GM12865 (cell line): ENCODE results near the gene RFPL2.

Experiments
- DNase-seq: peaks from one replicate; pipeline ENCODE4 v3.0.0; 2010; ENCODE audit warnings: low read depth
- H3K4me3 ChIP-seq: 2 replicates; pipeline ENCODE4 v1.5.1; 2011; ENCODE audit warnings: mild to moderate bottlenecking, low read depth, low read length, control low read depth
- TF ChIP-seq, protein P1 (sequence below): IDR thresholded peaks from 2 replicates; pipeline ENCODE4 v1.5.1; 2011; ENCODE audit warnings: low read length, control low read depth, low read depth, inconsistent platforms; ENCODE audit not compliant: insufficient read depth; ENCODE audit errors: missing control alignments

RFPL2 gene

DNA sequence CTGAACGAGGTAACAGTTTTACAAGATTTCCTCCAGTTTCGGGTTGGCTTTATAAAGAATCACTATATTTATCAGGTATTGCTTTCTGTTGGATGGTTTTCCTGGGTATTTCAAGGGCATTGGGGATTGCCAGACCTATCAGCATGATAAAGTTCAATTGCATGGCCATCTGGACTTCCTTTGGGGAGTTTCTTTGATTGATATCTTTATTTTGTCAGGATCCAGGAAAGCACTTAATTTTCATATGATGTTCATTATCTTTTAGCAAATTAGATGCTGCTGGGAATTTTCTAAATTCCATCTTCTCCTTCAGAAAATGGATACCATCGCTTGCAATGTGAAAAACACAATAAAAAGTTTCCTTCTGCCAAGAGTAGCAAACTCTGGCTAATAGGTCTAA lies 21.2 kb downstream of the RFPL2 start:
- TF ChIP-seq, protein P1, sequence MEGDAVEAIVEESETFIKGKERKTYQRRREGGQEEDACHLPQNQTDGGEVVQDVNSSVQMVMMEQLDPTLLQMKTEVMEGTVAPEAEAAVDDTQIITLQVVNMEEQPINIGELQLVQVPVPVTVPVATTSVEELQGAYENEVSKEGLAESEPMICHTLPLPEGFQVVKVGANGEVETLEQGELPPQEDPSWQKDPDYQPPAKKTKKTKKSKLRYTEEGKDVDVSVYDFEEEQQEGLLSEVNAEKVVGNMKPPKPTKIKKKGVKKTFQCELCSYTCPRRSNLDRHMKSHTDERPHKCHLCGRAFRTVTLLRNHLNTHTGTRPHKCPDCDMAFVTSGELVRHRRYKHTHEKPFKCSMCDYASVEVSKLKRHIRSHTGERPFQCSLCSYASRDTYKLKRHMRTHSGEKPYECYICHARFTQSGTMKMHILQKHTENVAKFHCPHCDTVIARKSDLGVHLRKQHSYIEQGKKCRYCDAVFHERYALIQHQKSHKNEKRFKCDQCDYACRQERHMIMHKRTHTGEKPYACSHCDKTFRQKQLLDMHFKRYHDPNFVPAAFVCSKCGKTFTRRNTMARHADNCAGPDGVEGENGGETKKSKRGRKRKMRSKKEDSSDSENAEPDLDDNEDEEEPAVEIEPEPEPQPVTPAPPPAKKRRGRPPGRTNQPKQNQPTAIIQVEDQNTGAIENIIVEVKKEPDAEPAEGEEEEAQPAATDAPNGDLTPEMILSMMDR: no peak
- DNase-seq: no peak
- no peak overlapping the region for H3K4me3 ChIP-seq

DNA sequence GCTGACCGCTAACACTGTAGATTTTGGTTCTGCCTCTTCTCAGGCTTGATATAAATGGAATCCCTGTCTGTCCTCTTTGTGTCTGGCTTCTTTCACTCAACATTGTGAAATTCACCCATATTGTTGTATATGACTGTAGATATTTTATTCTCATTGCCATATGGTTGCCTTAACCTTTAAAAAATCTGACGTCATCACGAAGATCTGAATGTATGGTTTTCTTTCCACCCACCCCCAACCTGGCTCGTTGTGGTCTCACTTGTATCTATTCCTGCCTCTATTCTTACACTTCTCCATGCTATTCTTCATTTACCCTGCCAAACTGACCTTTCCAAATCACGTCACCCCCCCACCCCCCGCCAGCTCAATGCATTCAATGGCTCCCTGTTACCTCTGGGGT lies 23.8 kb downstream of the RFPL2 start:
- TF ChIP-seq, protein P1: no peak
- DNase-seq: no peak
- H3K4me3 ChIP-seq: no peak overlapping the region

DNA sequence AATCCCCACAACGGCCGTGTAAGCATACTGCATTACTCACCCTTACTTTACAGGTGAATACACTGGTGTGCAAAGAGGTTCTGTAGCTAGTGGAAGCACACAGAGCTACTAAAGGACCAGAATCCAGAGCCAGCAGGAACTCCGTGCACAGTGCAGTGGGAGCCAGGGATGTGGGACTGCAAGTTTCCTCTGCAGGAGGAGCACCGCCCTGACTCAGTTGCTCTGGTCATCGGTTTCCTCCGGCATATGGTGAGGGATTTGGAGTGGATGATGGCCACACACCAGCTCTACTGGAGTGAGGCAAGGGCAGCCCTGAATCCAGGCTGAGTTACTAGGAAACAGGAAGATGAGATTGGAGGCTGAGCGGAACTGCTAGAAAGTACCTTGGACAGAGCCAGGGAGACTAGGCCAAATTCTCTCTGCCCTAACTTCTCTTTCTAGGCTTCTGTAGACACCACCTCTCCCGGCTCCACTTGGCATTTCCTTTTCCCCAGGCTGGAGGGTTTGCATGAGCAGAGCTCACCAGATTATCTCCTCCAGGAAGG lies 27.6 kb downstream of the RFPL2 start:
- TF ChIP-seq, protein P1: no peak
- H3K4me3 ChIP-seq: no peak overlapping the region
- DNase-seq: no peak

DNA sequence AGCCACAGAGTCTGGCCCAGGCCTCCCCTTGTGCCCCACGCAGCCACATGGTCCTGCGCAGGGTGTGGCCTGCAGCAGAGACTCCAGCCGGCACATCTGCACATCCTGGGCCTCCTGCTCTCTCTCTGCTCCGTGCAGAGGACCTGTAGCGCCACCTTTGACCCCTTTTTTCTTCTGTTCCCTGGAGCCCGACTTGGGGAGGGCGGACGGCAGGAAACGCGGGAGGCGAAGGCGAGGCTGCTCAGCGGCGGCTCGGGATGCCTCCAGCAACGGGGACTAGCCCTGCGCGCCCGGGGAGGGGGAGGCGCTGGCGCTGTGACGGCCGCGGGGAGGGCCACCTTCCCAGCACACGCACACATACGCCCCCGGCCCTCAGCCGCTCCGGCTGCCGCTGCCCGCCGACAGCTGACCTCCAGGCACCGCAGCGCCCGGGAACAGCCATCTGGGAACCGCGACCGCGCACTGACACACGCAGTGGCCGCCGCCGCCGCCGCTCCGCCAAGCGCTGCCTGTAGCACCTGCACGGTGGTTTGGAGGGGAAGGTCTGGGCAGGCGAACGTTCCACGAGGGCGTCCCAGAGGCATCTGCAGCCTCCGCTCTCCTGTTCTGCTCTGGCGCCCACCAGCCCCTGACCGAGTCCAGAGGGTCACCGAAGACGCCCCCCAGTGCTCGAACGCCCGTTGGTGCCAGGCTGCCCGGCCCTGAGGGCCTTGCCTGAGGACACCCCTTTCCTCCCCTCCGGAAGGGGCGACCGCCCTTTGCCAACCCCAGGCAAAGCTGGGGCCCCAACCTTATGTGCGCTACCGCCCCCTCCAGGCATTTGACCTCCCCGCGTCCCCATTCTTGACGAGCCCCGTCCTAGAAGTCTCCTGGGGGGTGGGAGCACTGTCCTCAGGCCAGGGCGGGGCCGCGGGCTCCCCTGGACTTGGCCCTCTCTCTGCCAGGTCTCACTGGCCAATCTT lies 28.9 kb downstream of the RFPL2 start:
- H3K4me3 ChIP-seq: no peak overlapping the region
- TF ChIP-seq, protein P1: no peak
- DNase-seq: no peak

DNA sequence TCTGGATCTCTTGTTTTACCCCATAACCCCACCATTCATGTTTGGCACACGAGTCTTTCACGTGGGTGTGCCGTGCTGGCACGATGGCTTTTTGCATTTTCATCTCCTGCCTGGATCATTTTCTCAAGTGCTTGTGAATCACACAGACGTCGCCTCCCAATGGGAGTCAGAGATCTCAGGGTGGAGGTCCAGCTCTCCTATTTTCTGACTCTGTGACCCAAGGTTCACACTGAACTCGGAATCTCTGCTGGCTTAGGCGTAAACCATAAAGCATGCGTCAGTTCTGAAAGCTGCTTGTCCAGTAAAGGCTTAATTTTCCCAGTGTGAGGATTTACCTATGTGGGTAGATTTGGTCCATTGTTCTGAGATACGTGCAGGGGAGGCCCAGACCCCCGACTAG lies 29.8 kb downstream of the RFPL2 start:
- TF ChIP-seq, protein P1: no peak
- no peak overlapping the region for H3K4me3 ChIP-seq
- no peak for DNase-seq

DNA sequence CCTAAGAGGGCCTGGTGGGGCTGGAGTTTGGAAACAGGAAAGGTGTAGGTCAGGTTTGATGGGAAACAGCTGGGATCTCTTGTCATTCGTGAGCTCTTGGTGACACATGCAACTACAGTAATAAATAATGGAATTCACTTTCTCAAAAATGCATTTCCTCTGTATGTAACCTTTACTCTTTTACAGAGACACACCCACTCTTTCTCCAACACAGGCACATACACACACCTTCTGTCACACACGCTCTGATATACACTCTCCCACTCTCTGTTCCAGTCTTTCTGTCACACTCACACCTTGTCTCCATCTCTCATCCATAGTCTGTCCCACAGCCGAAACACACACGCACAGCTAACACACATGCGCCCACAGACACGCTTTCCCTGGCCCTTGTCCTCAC lies 39.2 kb downstream of the RFPL2 start:
- no peak overlapping the region for H3K4me3 ChIP-seq
- no peak for DNase-seq
- TF ChIP-seq, protein P1: no peak
